ENCODE measurements around the gene MTLN. TPM values are rescaled to one million over a fixed set of nuclear protein-coding genes. Genes with fewer than 3 reads are reported as not detected.
A peak's percentile ranks its signal among the peaks of the same experiment; 100 is the strongest.
"Not testable (repeated sequence)": the region's sequence is repeated elsewhere in the genome, so short reads cannot be mapped to it uniquely, and the experiment has no call there.

The MTLN gene, protein sequence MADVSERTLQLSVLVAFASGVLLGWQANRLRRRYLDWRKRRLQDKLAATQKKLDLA
- total RNA-seq (10 to 100 TPM; 30.8 to 57.6 TPM), polyA plus RNA-seq (ENCODE audit: insufficient read length in 2 of 2) (10 to 100 TPM; 30.6 to 35.1 TPM)
- long read RNA-seq, donor 1, transcript MTLN-203 (2 exons, 441 nt): major isoform, 61 of 61 reads
- long read RNA-seq, donor 1, partial matches to known transcripts: 0 of 61 reads
- long read RNA-seq, donor 1, other reads (novel, unspliced or antisense): 0 of 61 reads
- long read RNA-seq, donor 2, transcript MTLN-203 (2 exons, 441 nt): major isoform, 26 of 26 reads
- long read RNA-seq, donor 2, partial matches to known transcripts: 0 of 26 reads
- long read RNA-seq, donor 2, other reads (novel, unspliced or antisense): 0 of 26 reads
- long read RNA-seq, donor 3, transcript MTLN-203 (2 exons, 441 nt): major isoform, 11 of 11 reads
- long read RNA-seq, donor 3, partial matches to known transcripts: 0 of 11 reads
- long read RNA-seq, donor 3, other reads (novel, unspliced or antisense): 0 of 11 reads
- long read RNA-seq, donor 4, transcript MTLN-203 (2 exons, 441 nt): major isoform, 71 of 71 reads
- long read RNA-seq, donor 4, partial matches to known transcripts: 0 of 71 reads
- long read RNA-seq, donor 4, other reads (novel, unspliced or antisense): 0 of 71 reads

DNA sequence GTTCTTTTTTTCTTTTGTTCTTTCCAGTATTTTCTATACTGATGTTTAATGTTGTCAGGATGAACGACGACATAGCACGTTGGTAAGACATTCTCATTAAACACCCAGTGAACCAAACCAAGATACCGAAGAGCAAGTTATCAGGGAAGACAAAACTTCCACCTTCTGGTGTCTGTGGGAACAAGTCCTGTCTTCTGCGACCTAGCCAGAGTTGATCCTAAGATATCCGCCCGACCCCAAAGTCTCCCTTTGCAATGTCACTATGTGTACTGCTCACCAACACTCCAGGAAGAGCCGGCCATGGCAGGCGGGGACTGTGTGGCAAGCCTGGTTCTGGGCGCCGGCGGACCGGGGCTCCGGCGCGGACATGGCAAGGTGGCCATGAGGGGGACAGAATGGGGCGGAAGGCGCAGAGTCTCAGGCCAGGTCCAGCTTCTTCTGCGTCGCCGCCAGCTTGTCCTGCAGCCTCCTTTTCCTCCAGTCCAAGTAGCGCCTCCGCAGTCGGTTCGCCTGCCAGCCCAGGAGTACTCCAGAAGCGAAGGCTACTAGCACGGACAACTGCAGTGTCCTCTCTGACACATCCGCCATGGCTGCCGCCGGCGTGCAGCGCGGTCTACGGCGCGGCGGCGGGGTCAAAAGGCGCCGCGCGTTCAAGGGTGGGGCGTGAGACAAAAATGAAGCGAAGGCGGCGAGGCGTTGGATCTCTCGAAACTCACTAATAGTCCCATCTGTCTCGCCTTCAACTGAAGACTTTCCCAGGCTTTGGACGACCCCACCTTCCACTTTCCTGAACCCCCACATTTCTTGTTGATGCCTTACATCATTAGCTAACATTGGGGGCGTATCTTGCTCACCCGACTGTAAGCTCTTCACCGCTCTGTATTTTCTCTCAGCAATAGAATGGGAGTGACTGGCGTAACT is at the start of gene MTLN:
Gene MTLN (minus strand): TSS at position 610 of the 921 bp plus-strand sequence. CDS start 22 bp downstream, at position 588.
- Histone ChIP-seq H3K36me3 (ENCODE audit: control insufficient read depth, insufficient read depth, low read length) (no peaks in the 10 kb centered on the region), H3K4me1 (ENCODE audit: control insufficient read depth, insufficient read depth, low read length) (peaks cover 4% of the 10 kb centered on the region), H3K27me3 (ENCODE audit: control insufficient read depth, insufficient read depth, low read length) (no peaks in the 10 kb centered on the region), H3K27ac (ENCODE audit: low read depth, low read length) (peak within 1 kb of the TSS; percentile 81), H3K9me3 (ENCODE audit: control insufficient read depth, insufficient read depth, low read length) (no peaks in the 10 kb centered on the region), H3K4me3 (ENCODE audit: low read depth, low read length) (peak within 1 kb of the TSS; percentile 63)
- 9% methylated on average over 50 of the region's 54 CpGs for WGBS (ENCODE audit: insufficient coverage)
- DNase-seq (ENCODE audit: low read depth in 4 of 6, low spot score in 6 of 6): peak; percentile 57 to 93 (median 82)

DNA sequence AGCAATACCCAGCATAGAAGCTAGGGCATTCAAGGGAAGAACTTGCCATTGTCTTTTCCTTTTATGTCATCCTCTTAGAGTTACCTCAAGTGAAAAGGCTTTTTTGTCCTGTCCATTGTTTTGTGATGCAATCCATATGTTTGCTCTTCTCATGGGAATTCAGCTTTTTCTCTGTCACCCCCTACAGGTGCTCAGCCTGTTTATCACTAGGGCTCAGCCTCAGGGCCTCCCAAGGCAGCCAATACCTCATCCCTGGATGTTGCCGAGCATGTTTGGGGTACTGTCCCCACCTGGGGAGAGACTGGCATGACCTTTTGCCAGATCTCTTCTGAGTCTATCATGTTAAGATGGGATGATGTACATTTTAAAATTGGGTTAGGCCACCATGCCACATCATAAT is 49.6 kb upstream of the MTLN start:
- WGBS (ENCODE audit: insufficient coverage): no CpG with 5 or more reads among the region's 1 CpG
- H3K4me1 ChIP-seq (ENCODE audit: control insufficient read depth, insufficient read depth, low read length); H3K9me3 ChIP-seq (ENCODE audit: control insufficient read depth, insufficient read depth, low read length): not testable (repeated sequence)

DNA sequence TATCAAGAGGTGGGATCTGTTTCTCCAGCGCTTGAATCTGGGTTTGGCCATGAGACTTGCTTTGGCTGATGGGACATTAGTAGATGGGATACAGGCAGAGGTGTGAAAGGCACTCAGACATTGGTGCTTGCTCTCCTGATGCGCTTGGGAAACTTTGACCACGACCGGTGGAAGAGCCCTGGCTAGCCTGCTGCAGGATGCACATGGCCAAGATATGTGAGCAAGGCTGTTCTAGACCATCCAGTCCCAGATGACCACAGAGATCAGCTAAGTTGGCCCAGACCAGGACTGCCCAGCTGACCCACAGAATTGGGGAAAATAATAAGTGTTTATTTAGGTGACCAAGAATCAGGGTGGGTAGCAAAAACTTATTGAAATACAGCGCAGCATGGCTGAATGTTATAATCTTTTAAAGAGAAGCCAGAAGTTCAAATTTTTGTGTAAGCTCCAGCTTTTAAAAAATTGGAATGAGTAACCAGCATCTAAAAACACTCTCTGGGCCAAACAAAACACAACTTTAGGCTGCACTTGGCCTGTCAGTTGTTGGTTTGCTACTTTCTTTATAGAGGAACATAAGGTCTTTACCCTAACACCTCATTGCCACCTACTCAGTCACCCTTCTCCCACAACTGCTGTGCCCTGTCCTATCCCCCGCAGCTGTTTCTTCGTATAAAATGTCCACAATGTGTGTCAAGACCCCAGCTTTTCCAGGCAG is 35.9 kb upstream of the MTLN start:
- not testable (repeated sequence) for H3K4me3 ChIP-seq (ENCODE audit: low read depth, low read length); DNase-seq (ENCODE audit: low read depth in 4 of 6, low spot score in 6 of 6); H3K9me3 ChIP-seq (ENCODE audit: control insufficient read depth, insufficient read depth, low read length); H3K36me3 ChIP-seq (ENCODE audit: control insufficient read depth, insufficient read depth, low read length); H3K27me3 ChIP-seq (ENCODE audit: control insufficient read depth, insufficient read depth, low read length); H3K4me1 ChIP-seq (ENCODE audit: control insufficient read depth, insufficient read depth, low read length); H3K27ac ChIP-seq (ENCODE audit: low read depth, low read length)
- 90% methylated on average over 2 of the region's 7 CpGs for WGBS (ENCODE audit: insufficient coverage)

More for the DNA sequence above, 49.6 kb upstream of the MTLN start:
- H3K4me3 ChIP-seq (ENCODE audit: low read depth, low read length); DNase-seq (ENCODE audit: low read depth in 4 of 6, low spot score in 6 of 6); H3K36me3 ChIP-seq (ENCODE audit: control insufficient read depth, insufficient read depth, low read length); H3K27me3 ChIP-seq (ENCODE audit: control insufficient read depth, insufficient read depth, low read length); H3K27ac ChIP-seq (ENCODE audit: low read depth, low read length): not testable (repeated sequence)

DNA sequence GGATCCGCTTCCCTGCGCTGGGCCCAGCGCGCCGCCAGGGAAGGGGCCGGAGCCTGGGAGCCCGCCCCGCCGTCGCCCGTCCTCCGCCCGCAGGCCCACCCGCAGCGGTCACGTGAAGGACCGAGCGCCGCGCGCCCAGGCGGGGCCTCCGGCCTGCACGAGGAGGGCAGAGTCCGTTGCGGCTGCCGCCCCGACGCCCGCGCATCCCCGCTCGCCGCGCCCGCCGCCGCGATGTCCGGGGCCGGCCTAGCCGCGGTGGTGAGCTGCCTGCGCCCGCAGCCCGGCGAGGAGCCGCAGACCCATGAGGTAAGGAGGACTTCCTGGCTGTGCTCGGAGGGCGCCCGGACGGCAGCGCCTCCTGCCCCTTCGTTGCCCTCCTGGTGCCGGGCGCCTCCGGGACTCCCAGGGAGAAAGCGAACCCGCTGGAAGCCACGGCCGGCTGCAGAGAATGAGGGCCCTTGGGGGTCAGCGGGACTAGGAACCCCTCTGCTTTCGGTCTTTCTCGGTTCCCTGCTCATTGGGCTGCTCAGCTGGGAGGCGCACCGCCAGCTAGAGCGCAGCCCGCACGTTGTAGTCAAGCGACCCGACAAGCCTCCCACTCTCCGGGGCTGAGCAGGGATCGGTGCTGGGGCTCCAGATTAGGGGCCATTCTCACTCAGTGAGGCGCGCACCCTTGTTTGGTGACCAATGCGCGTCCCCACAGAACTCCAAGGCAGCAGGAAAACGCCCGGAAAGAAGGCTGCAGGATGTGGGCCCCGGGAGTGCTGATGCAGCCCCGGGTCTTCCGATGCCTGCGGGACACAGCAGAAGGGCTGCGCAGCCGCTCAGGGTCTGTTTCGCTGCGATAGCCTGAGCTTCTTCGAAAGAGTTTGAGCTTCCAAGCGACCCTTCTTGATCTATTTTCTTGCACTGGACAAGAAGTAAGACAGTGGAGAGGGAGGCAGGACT is 33.4 kb upstream of the MTLN start:
- H3K4me3 ChIP-seq (ENCODE audit: low read depth, low read length); H3K36me3 ChIP-seq (ENCODE audit: control insufficient read depth, insufficient read depth, low read length); DNase-seq (ENCODE audit: low read depth in 4 of 6, low spot score in 6 of 6); H3K4me1 ChIP-seq (ENCODE audit: control insufficient read depth, insufficient read depth, low read length); H3K27me3 ChIP-seq (ENCODE audit: control insufficient read depth, insufficient read depth, low read length); H3K9me3 ChIP-seq (ENCODE audit: control insufficient read depth, insufficient read depth, low read length); H3K27ac ChIP-seq (ENCODE audit: low read depth, low read length): not testable (repeated sequence)
- WGBS (ENCODE audit: insufficient coverage): no CpG with 5 or more reads among the region's 89 CpGs

DNA sequence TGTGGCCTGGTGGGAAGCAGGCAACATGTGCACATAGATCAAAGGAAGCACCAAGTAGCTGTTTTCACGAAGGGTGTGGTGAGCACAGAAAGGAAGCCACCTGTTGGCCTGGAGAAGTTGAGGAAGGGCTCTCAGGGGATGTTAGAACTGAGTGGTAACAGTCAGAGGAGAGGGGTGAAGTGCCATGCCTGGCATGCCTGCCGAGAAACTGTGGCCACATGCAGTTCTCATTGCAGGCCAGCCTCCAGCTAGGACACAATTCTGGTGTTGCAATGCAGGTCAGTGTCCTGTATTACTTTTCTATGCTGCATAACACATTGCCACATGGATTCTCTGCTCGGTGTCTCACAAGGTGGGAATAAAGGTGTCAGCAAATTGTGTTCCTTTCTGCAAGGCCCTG is 30.9 kb upstream of the MTLN start:
- not testable (repeated sequence) for H3K4me1 ChIP-seq (ENCODE audit: control insufficient read depth, insufficient read depth, low read length); H3K27me3 ChIP-seq (ENCODE audit: control insufficient read depth, insufficient read depth, low read length); H3K27ac ChIP-seq (ENCODE audit: low read depth, low read length); H3K36me3 ChIP-seq (ENCODE audit: control insufficient read depth, insufficient read depth, low read length); H3K4me3 ChIP-seq (ENCODE audit: low read depth, low read length); DNase-seq (ENCODE audit: low read depth in 4 of 6, low spot score in 6 of 6); H3K9me3 ChIP-seq (ENCODE audit: control insufficient read depth, insufficient read depth, low read length)
- no CpG with 5 or more reads among the region's 3 CpGs for WGBS (ENCODE audit: insufficient coverage)

DNA sequence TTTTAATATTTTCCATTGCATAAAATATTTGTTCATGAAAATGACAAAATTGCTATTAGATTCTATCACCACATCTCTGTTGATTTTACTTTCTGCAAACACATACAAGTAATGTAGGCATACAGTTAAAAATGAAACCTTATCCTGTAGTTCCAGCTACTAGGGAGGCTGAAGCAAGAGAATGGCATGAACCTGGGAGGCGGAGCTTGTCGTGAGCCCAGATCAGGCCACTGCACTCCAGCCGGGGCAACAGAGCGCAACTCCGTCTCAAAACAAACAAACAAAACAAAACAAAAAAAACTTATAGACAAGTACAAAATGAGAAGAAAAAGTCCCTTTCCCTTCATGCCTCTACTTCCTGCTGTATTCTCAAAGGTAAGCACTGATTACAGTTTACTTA is 22.2 kb upstream of the MTLN start:
- not testable (repeated sequence) for DNase-seq (ENCODE audit: low read depth in 4 of 6, low spot score in 6 of 6); H3K27ac ChIP-seq (ENCODE audit: low read depth, low read length)
- WGBS (ENCODE audit: insufficient coverage): no CpG with 5 or more reads among the region's 5 CpGs

DNA sequence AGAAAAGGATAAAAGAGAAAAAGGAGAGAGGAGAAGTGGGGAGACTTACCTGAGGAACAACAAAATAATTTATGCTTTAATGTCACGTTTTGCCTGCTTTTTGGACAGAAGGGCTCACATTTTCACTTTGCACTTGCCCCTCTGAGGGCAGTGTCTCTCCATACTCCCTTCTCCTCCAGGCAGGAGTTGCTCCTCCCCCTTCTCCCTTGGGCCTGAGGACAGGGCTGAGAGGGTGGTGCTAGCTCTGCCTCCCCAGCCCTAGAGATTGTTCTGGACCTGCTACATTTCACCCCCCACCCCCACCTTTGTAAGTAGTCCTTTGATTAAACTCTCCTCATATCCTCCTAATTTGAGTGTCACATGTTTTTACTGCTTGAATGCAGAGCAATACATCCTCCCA is 17.5 kb upstream of the MTLN start:
- H3K9me3 ChIP-seq (ENCODE audit: control insufficient read depth, insufficient read depth, low read length); DNase-seq (ENCODE audit: low read depth in 4 of 6, low spot score in 6 of 6); H3K27ac ChIP-seq (ENCODE audit: low read depth, low read length); H3K27me3 ChIP-seq (ENCODE audit: control insufficient read depth, insufficient read depth, low read length); H3K4me1 ChIP-seq (ENCODE audit: control insufficient read depth, insufficient read depth, low read length); H3K4me3 ChIP-seq (ENCODE audit: low read depth, low read length); H3K36me3 ChIP-seq (ENCODE audit: control insufficient read depth, insufficient read depth, low read length): not testable (repeated sequence)
- WGBS (ENCODE audit: insufficient coverage): no CpG with 5 or more reads among the region's 1 CpG

More for the DNA sequence above, 22.2 kb upstream of the MTLN start:
- not testable (repeated sequence) for H3K9me3 ChIP-seq (ENCODE audit: control insufficient read depth, insufficient read depth, low read length); H3K4me3 ChIP-seq (ENCODE audit: low read depth, low read length); H3K36me3 ChIP-seq (ENCODE audit: control insufficient read depth, insufficient read depth, low read length); H3K27me3 ChIP-seq (ENCODE audit: control insufficient read depth, insufficient read depth, low read length); H3K4me1 ChIP-seq (ENCODE audit: control insufficient read depth, insufficient read depth, low read length)

DNA sequence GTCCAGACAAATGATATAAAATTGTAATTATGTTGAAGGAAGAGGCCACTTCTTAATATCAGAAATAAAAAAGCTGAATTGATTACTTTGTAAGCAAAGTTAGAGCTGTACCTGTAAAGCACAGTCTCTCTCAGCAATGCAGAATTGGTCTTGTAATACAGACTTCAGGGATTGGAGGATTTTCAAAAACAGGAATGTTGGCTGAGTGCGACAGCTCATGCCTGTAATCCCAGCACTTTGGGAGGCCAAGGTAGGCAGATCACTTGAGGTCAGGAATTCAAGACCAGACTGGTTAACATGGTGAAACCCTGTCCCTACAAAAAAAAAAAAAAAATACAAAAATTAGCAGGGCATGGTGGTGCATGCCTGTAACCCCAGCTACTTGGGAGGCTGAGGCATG is 10.3 kb upstream of the MTLN start:
- 100% methylated on average over 1 of the region's 1 CpG for WGBS (ENCODE audit: insufficient coverage)
- H3K36me3 ChIP-seq (ENCODE audit: control insufficient read depth, insufficient read depth, low read length); H3K4me3 ChIP-seq (ENCODE audit: low read depth, low read length); H3K4me1 ChIP-seq (ENCODE audit: control insufficient read depth, insufficient read depth, low read length); H3K9me3 ChIP-seq (ENCODE audit: control insufficient read depth, insufficient read depth, low read length); H3K27ac ChIP-seq (ENCODE audit: low read depth, low read length); DNase-seq (ENCODE audit: low read depth in 4 of 6, low spot score in 6 of 6); H3K27me3 ChIP-seq (ENCODE audit: control insufficient read depth, insufficient read depth, low read length): not testable (repeated sequence)
